SK-N-SH treated with all-trans-retinoic acid at 6 μM for 48 hours (cell line): ENCODE measurements around the gene CACNA2D3.

Experiments
- ATAC-seq: fragments of 200-7000 bp; cut with Tn5 transposase; 3 replicates; pipeline ENCODE4 v1.9.1; 2020; ENCODE audit warnings: mild to moderate bottlenecking, moderate library complexity
- ARNTL ChIP-seq: fragments of 450-650 bp; formaldehyde crosslinking; IDR thresholded peaks from 2 replicates; pipeline ENCODE4 v1.5.0; 2020; ENCODE audit warnings: low read depth, mild to moderate bottlenecking, moderate library complexity, borderline replicate concordance
- BACH2 ChIP-seq: fragments of 250-450 bp; sonication (Bioruptor Pico); IDR thresholded peaks from 2 replicates; pipeline ENCODE4 v1.9.0; 2021; ENCODE audit warnings: mild to moderate bottlenecking, borderline replicate concordance
- CREB5 ChIP-seq: fragments of 250-450 bp; sonication (Bioruptor Pico); IDR thresholded peaks from 2 replicates; pipeline ENCODE4 v1.5.1; 2020; ENCODE audit warnings: low read depth, mild to moderate bottlenecking, moderate library complexity
- CSDC2 ChIP-seq: fragments of 250-450 bp; sonication (Bioruptor Pico); IDR thresholded peaks from 2 replicates; pipeline ENCODE4 v1.5.0; 2020; ENCODE audit warnings: mild to moderate bottlenecking, moderate library complexity
- CSRNP3 ChIP-seq: fragments of 250-450 bp; sonication (Bioruptor Pico); IDR thresholded peaks from 2 replicates; pipeline ENCODE4 v1.5.1; 2021; ENCODE audit warnings: mild to moderate bottlenecking, moderate library complexity
- ESRRG ChIP-seq: fragments of 250-450 bp; sonication (Bioruptor Pico); IDR thresholded peaks from 2 replicates; pipeline ENCODE4 v1.6.1; 2021; ENCODE audit warnings: mild to moderate bottlenecking
- GLIS3 ChIP-seq: fragments of 250-450 bp; sonication (Bioruptor Pico); IDR thresholded peaks from 2 replicates; pipeline ENCODE4 v1.5.0; 2020; ENCODE audit warnings: mild to moderate bottlenecking, moderate library complexity
- ISL1 ChIP-seq: fragments of 250-450 bp; sonication (Bioruptor Pico); IDR thresholded peaks from 2 replicates; pipeline ENCODE4 v2.1.2; 2022; ENCODE audit warnings: mild to moderate bottlenecking, moderate library complexity
- OSR1 ChIP-seq: fragments of 250-450 bp; sonication (Bioruptor Pico); IDR thresholded peaks from 2 replicates; pipeline ENCODE4 v1.8.0; 2022; ENCODE audit warnings: moderate library complexity, mild to moderate bottlenecking, inconsistent platforms
- PATZ1 ChIP-seq: fragments of 250-450 bp; sonication (Bioruptor Pico); IDR thresholded peaks from 2 replicates; pipeline ENCODE4 v1.8.0; 2020; ENCODE audit warnings: mild to moderate bottlenecking, moderate library complexity, borderline replicate concordance
- POU6F1 ChIP-seq: fragments of 250-450 bp; sonication (Bioruptor Pico); IDR thresholded peaks from 2 replicates; pipeline ENCODE4 v1.8.0; 2021; ENCODE audit warnings: low read depth, mild to moderate bottlenecking, moderate library complexity, borderline replicate concordance
- PPARA ChIP-seq: fragments of 250-450 bp; sonication (Bioruptor Pico); IDR thresholded peaks from 2 replicates; pipeline ENCODE4 v1.5.0; 2020; ENCODE audit warnings: mild to moderate bottlenecking, borderline replicate concordance
- RARB ChIP-seq: fragments of 250-450 bp; sonication (Bioruptor Pico); IDR thresholded peaks from 2 replicates; pipeline ENCODE4 v1.8.0; 2021; ENCODE audit warnings: mild to moderate bottlenecking, moderate library complexity
- SNAI2 ChIP-seq: fragments of 250-450 bp; sonication (Bioruptor Pico); IDR thresholded peaks from 2 replicates; pipeline ENCODE4 v1.5.0; 2020; ENCODE audit warnings: mild to moderate bottlenecking, moderate library complexity
- TCF4 ChIP-seq: fragments of 250-450 bp; sonication (Bioruptor Pico); IDR thresholded peaks from 2 replicates; pipeline ENCODE4 v1.8.0; 2021; ENCODE audit warnings: mild to moderate bottlenecking, moderate library complexity, borderline replicate concordance
- TSHZ2 ChIP-seq: fragments of 250-450 bp; sonication (Bioruptor Pico); IDR thresholded peaks from 2 replicates; pipeline ENCODE4 v1.5.0; 2020; ENCODE audit warnings: mild to moderate bottlenecking, moderate library complexity
- ZC3H10 ChIP-seq: fragments of 250-450 bp; sonication (Bioruptor Pico); IDR thresholded peaks from 2 replicates; pipeline ENCODE4 v1.5.1; 2021; ENCODE audit warnings: mild to moderate bottlenecking, moderate library complexity
- ZFP3 ChIP-seq: fragments of 250-450 bp; sonication (Bioruptor Pico); IDR thresholded peaks from 2 replicates; pipeline ENCODE4 v1.5.0; 2020; ENCODE audit warnings: mild to moderate bottlenecking, moderate library complexity
- ZFP30 ChIP-seq: fragments of 450-650 bp; formaldehyde crosslinking; IDR thresholded peaks from 2 replicates; pipeline ENCODE4 v1.5.0; 2022; ENCODE audit warnings: mild to moderate bottlenecking, moderate library complexity
- ZNF565 ChIP-seq: fragments of 450-650 bp; formaldehyde crosslinking; conservative IDR thresholded peaks from 2 replicates; pipeline ENCODE4 v1.5.0; 2020; ENCODE audit warnings: low read depth, mild to moderate bottlenecking, moderate library complexity
- ZNF70 ChIP-seq: fragments of 450-650 bp; formaldehyde crosslinking; IDR thresholded peaks from 2 replicates; pipeline ENCODE4 v1.5.0; 2020; ENCODE audit warnings: mild to moderate bottlenecking, moderate library complexity
- ZNF8 ChIP-seq: fragments of 450-650 bp; formaldehyde crosslinking; IDR thresholded peaks from 2 replicates; pipeline ENCODE4 v1.5.0; 2020; ENCODE audit warnings: mild to moderate bottlenecking, moderate library complexity

The CACNA2D3 gene

GRCh38 chr3:54578417-54578816 lies 456.1 kb downstream of the CACNA2D3 start:
- TF ChIP-seq ISL1 = no peak
- no peak for TF ChIP-seq ZC3H10 (CRISPR knock-in tag)
- no peak for TF ChIP-seq CREB5 (CRISPR knock-in tag)
- TF ChIP-seq OSR1 (CRISPR knock-in tag) = no peak
- TF ChIP-seq ESRRG = no peak
- no peak for TF ChIP-seq ZFP30 (CRISPR knock-in tag)
- no peak for TF ChIP-seq TCF4
- no peak for TF ChIP-seq SNAI2
- no peak for TF ChIP-seq POU6F1 (CRISPR knock-in tag)
- TF ChIP-seq CSRNP3 (CRISPR knock-in tag) = no peak
- no peak for TF ChIP-seq PPARA
- no peak for TF ChIP-seq ZNF70 (CRISPR knock-in tag)
- no peak for TF ChIP-seq RARB (CRISPR knock-in tag)
- no peak for TF ChIP-seq CSDC2 (CRISPR knock-in tag)
- TF ChIP-seq ZNF565 (CRISPR knock-in tag) = no peak
- TF ChIP-seq ARNTL (CRISPR knock-in tag) = no peak
- no peak for TF ChIP-seq PATZ1
- no peak for TF ChIP-seq TSHZ2 (CRISPR knock-in tag)
- TF ChIP-seq ZFP3 (CRISPR knock-in tag) = no peak
- TF ChIP-seq BACH2 = no peak
- ATAC-seq = no peak

GRCh38 chr3:54580453-54580852 lies 458.1 kb downstream of the CACNA2D3 start:
- no peak for TF ChIP-seq TCF4
- TF ChIP-seq PATZ1 = no peak
- no peak for TF ChIP-seq ZFP30 (CRISPR knock-in tag)
- TF ChIP-seq ZC3H10 (CRISPR knock-in tag) = no peak
- no peak for TF ChIP-seq GLIS3 (CRISPR knock-in tag)
- TF ChIP-seq POU6F1 (CRISPR knock-in tag) = no peak
- no peak for TF ChIP-seq CREB5 (CRISPR knock-in tag)
- no peak for TF ChIP-seq ZFP3 (CRISPR knock-in tag)
- TF ChIP-seq OSR1 (CRISPR knock-in tag) = no peak
- TF ChIP-seq CSDC2 (CRISPR knock-in tag) = no peak
- no peak for TF ChIP-seq ZNF70 (CRISPR knock-in tag)
- no peak for TF ChIP-seq ARNTL (CRISPR knock-in tag)
- no peak for TF ChIP-seq SNAI2
- no peak for TF ChIP-seq ISL1
- TF ChIP-seq CSRNP3 (CRISPR knock-in tag) = no peak
- no peak for TF ChIP-seq ZNF8 (CRISPR knock-in tag)
- TF ChIP-seq RARB (CRISPR knock-in tag) = no peak
- TF ChIP-seq ZNF565 (CRISPR knock-in tag) = no peak
- TF ChIP-seq BACH2 = no peak

More at GRCh38 chr3:54580453-54580852, 458.1 kb downstream of the CACNA2D3 start:
- ATAC-seq = no peak
